ENCODE measurements around the gene PCSK5. TPM values are rescaled to one million over a fixed set of nuclear protein-coding genes. Genes with fewer than 3 reads are reported as not detected.

Gene PCSK5
- polyA plus RNA-seq, 1 experiment: 0.74 TPM

DNA sequence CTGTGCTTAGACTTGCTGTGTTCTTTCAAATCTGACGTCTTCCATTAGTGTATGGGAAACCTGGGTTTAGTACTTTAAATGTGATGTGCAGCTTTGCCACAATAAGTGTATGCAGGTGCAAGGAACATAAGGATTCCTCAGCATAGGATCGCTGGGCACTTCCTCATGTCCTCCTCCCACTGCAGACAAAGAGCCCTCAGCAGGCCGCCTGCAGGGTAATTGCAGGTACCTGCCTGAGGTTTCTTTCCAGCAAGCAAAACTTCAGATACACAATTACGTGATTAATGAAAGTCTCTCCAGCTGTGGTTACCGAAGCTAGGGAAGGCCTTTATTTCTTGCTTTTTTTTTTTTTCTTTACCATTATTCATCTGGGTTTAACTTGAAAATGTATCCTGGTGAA lies 270.6 kb downstream of the PCSK5 start:
- ChIA-PET CTCF (no interaction called here), POLR2A (no interaction called here)
- no peaks in the 10 kb centered on the region for H3K27me3 ChIP-seq (ENCODE audit: control insufficient read depth, insufficient read depth, low read length)
- H3K36me3 ChIP-seq (ENCODE audit: control insufficient read depth, insufficient read depth, low read length): no peaks in the 10 kb centered on the region
- DNase-seq (ENCODE audit: low read depth): no peak
- TF ChIP-seq, protein P1, sequence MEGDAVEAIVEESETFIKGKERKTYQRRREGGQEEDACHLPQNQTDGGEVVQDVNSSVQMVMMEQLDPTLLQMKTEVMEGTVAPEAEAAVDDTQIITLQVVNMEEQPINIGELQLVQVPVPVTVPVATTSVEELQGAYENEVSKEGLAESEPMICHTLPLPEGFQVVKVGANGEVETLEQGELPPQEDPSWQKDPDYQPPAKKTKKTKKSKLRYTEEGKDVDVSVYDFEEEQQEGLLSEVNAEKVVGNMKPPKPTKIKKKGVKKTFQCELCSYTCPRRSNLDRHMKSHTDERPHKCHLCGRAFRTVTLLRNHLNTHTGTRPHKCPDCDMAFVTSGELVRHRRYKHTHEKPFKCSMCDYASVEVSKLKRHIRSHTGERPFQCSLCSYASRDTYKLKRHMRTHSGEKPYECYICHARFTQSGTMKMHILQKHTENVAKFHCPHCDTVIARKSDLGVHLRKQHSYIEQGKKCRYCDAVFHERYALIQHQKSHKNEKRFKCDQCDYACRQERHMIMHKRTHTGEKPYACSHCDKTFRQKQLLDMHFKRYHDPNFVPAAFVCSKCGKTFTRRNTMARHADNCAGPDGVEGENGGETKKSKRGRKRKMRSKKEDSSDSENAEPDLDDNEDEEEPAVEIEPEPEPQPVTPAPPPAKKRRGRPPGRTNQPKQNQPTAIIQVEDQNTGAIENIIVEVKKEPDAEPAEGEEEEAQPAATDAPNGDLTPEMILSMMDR (IDR thresholded peaks at IDR 0.05; ENCODE audit: insufficient read depth, low read depth, low read length): no peak
- H3K4me3 ChIP-seq (ENCODE audit: low read depth, low read length): no peak overlapping the region

DNA sequence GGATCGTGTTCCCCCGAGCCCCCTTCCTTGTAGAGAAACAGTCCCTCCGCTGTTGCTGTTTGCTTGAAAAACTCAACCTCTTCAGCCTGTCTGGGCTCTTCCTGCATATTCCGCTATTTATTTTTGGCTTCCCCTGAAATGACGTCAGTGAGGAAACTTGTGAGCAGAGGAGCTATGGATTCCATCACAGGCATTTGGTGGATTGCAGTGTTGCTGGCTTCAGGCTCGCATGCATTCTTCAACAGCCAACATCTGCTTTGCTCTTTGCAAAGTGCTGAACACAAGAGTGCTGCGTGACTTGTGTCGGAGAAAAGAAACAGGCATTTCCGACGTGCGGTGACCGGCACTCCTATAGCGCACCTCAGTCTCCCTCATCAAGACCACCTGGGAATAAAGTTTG lies 271.1 kb downstream of the PCSK5 start:
- Histone ChIP-seq H3K4me3 (ENCODE audit: low read depth, low read length) (no peak overlapping the region), H3K36me3 (ENCODE audit: control insufficient read depth, insufficient read depth, low read length) (no peaks in the 10 kb centered on the region), H3K27me3 (ENCODE audit: control insufficient read depth, insufficient read depth, low read length) (no peaks in the 10 kb centered on the region)
- TF ChIP-seq, protein P1 (IDR thresholded peaks at IDR 0.05; ENCODE audit: insufficient read depth, low read depth, low read length): no peak
- peak; percentile 81 for DNase-seq (ENCODE audit: low read depth)
- ChIA-PET CTCF (interaction anchor here (1.1 kb wide), 1 partner anchor 92 kb away, joined by 4 read pairs; no protein-coding TSS in a partner anchor), POLR2A (no interaction called here)

DNA sequence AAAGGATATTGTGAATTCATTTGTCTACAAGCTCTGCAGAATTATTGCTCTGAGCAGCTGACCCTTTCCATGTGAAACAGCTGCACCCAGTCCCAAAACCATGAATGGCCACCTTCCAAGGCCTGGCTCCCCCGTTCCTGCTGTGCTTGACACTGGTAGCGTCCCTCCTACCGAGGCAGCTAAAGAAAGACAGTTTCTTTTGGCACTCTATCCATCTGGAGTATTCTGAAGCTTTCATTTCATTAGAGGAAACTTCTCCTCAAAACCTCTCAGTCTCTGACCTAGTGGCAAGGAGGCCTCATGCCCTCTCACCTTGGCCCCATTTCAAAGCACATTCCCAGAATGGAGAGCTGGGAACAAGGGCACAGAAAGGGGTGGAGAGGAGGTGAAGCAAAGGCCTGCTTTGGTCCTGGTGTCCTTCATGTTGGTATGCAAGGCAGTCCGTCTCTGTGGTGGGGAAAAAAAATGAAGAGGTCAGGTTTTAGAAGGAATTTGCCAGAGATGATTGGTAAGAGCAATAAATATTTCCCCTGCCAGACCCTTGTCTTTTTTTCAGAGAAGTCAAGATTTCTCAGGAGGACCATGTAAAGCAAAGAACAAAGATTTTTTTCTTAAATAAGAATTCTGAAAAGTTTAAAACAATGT lies 271.7 kb downstream of the PCSK5 start:
- DNase-seq (ENCODE audit: low read depth): no peak

DNA sequence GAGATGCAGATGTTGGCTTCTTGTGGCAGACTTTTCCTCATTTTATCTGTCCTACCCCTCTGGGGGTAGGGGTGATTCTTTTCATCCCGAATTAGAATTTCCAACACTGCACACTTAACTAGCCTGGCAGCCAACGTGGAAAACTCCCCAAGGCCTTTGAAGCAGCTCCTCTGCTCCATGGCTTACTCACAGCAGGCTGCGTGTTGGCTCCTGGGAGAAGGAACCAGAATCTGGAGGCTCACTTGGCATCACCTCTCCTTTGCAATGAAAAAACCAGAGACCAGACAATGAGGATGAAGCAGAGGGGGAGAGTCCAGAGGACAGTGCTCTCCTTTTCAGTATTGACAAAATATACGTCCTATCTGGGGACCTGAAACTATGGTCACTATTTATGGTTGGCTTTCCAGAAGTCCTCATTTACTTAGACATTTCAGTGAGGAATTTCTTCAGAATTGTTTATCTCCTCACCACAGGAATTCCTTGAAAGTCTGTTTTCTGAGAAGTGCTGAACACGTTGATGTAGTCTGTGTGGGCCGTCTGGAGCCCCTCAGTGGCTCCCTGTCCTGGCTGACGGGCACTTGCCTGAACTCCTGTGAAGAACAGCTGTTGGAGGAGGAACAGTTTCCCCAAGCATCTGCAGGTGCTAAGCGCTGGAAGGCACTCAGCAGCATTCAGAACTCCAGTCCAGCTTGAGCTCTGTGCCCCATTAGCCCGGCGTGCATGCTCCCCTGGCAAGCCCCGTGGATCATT lies 272.5 kb downstream of the PCSK5 start:
- CTCF ChIA-PET: interaction anchor here (1.1 to 2.4 kb wide), 2 partner anchors 12 to 91 kb away, joined by 4 to 7 read pairs; no protein-coding TSS in a partner anchor
- no peaks in the 10 kb centered on the region for H3K36me3 ChIP-seq (ENCODE audit: control insufficient read depth, insufficient read depth, low read length)
- H3K27me3 ChIP-seq (ENCODE audit: control insufficient read depth, insufficient read depth, low read length): no peaks in the 10 kb centered on the region
- TF ChIP-seq, protein P1 (IDR thresholded peaks at IDR 0.05; ENCODE audit: insufficient read depth, low read depth, low read length): no peak
- POLR2A ChIA-PET: no interaction called here
- no peak for DNase-seq (ENCODE audit: low read depth)
- H3K4me3 ChIP-seq (ENCODE audit: low read depth, low read length): no peak overlapping the region

More for the DNA sequence above, 271.7 kb downstream of the PCSK5 start:
- Histone ChIP-seq H3K27me3 (ENCODE audit: control insufficient read depth, insufficient read depth, low read length) (no peaks in the 10 kb centered on the region), H3K36me3 (ENCODE audit: control insufficient read depth, insufficient read depth, low read length) (no peaks in the 10 kb centered on the region), H3K4me3 (ENCODE audit: low read depth, low read length) (no peak overlapping the region)
- ChIA-PET POLR2A (no interaction called here), CTCF (interaction anchor here (1.1 to 2.4 kb wide), 2 partner anchors 13 to 92 kb away, joined by 4 to 7 read pairs; no protein-coding TSS in a partner anchor)
- TF ChIP-seq, protein P1 (IDR thresholded peaks at IDR 0.05; ENCODE audit: insufficient read depth, low read depth, low read length): no peak

DNA sequence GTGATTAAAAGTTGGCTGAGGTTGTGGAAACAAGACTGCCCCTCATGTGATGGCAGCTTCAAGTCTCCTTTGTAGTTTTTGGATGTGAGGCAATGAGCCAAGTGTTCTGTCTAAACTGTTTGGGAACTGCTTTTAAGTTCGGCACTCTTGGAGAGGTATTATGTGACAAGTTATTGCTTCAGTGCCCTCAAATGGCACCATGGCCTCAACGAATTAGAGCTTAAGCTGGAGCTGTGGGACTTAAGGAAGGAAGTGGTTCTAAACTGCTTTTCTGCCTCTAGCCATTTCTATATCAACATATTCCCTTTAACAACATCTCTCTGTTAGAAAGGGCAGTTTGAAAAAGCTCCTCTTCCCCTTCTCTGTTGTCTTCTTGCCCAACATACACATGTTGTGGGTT lies 276.1 kb downstream of the PCSK5 start:
- no peak for DNase-seq (ENCODE audit: low read depth)
- Histone ChIP-seq H3K27me3 (ENCODE audit: control insufficient read depth, insufficient read depth, low read length) (no peaks in the 10 kb centered on the region), H3K36me3 (ENCODE audit: control insufficient read depth, insufficient read depth, low read length) (no peaks in the 10 kb centered on the region), H3K4me3 (ENCODE audit: low read depth, low read length) (no peak overlapping the region)
- ChIA-PET POLR2A (no interaction called here), CTCF (no interaction called here)
- TF ChIP-seq, protein P1 (IDR thresholded peaks at IDR 0.05; ENCODE audit: insufficient read depth, low read depth, low read length): no peak
